Neural crest cell (in vitro differentiated cells): Measurements from ENCODE around the gene RNF150. TPM values are rescaled to one million over a fixed set of nuclear protein-coding genes. Genes with fewer than 3 reads are reported as not detected.

Experiments used
- DNase-seq: peaks from one replicate; pipeline ENCODE4 v3.0.0; 2021; ENCODE audit warnings: low read depth, mixed read lengths, low spot score
- H3K27ac Mint-ChIP-seq: one replicate; pipeline ENCODE4 v1.8.0; 2021; ENCODE audit warnings: mild to moderate bottlenecking, mixed read lengths; ENCODE audit not compliant: unreplicated experiment
- H3K27me3 Mint-ChIP-seq: 2 replicates; pipeline ENCODE4 v1.8.0; 2021; ENCODE audit warnings: low read depth, mild to moderate bottlenecking, mixed read lengths
- H3K36me3 Mint-ChIP-seq: 2 replicates; pipeline ENCODE4 v1.8.0; 2021; ENCODE audit warnings: low read depth, mild to moderate bottlenecking, mixed read lengths
- H3K4me1 Mint-ChIP-seq: 2 replicates; pipeline ENCODE4 v1.8.0; 2021; ENCODE audit warnings: mixed read lengths
- H3K4me3 Mint-ChIP-seq: one replicate; pipeline ENCODE4 v1.8.0; 2021; ENCODE audit warnings: mild to moderate bottlenecking, mixed read lengths
- H3K9me3 Mint-ChIP-seq: 2 replicates; pipeline ENCODE4 v1.8.0; 2021; ENCODE audit warnings: mixed read lengths
- CTCF ChIP-seq: fragments of 200-600 bp; sonication (generic); conservative IDR thresholded peaks from 2 replicates; pipeline ENCODE4 v1.5.0; 2021; ENCODE audit warnings: antibody characterized with exemption, mild to moderate bottlenecking
- total RNA-seq: library from RNA; stranded (reverse); gene quantifications from 2 replicates; pipeline ENCODE4 v1.2.1, GENCODE V29; 2021

RNF150 gene
- total RNA-seq, 1 donor from 2014 or later = 23.3 TPM

GRCh38 chr4:140884431-140885058, 248.7 kb downstream of the RNF150 start:
- Mint-ChIP-seq H3K27me3 (no peaks in the 10 kb centered on the region), H3K27ac (no peak overlapping the region), H3K36me3 (peaks cover 15% of the 10 kb centered on the region), H3K4me3 (no peak overlapping the region), H3K4me1 (peaks cover 6% of the 10 kb centered on the region), H3K9me3 (peaks cover 16% of the 10 kb centered on the region)
- peak; percentile 22 for DNase-seq
- peak; percentile 75 for TF ChIP-seq CTCF

DNA sequence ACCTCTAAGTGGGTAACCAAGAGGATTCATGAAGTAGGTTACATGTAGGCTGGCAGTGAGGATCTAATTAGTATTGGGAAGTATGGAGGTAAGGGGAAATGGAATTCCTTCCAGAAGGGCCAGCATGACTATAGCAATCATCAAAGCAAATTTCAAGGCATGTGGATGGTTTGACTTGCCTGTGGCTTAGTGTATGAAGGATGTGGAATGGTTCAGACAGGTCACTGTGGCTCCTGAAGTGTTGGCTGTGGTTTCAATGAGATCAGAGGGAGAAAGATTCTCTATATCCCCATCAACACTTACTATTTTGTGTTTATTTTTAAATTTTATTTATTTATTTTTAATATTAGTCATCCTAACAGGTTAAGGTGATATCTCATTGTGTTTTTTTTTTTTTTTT, 255.5 kb downstream of the RNF150 start:
- Mint-ChIP-seq H3K4me3 (no peak overlapping the region), H3K4me1 (peaks cover 5% of the 10 kb centered on the region), H3K27ac (no peak overlapping the region), H3K27me3 (no peaks in the 10 kb centered on the region), H3K9me3 (peaks cover 9% of the 10 kb centered on the region), H3K36me3 (peaks cover 14% of the 10 kb centered on the region)
- no peak for DNase-seq
- no peak for TF ChIP-seq CTCF

- H3K27ac Mint-ChIP-seq = no peak overlapping the region
Measured at GRCh38 chr4:140876615-140877364, 256.5 kb downstream of the RNF150 start.

GRCh38 chr4:140875746-140876452, 257.4 kb downstream of the RNF150 start:
- TF ChIP-seq CTCF = no peak
- Mint-ChIP-seq H3K27me3 (no peaks in the 10 kb centered on the region), H3K4me1 (peaks cover 5% of the 10 kb centered on the region), H3K27ac (no peak overlapping the region), H3K4me3 (no peak overlapping the region), H3K36me3 (peaks cover 11% of the 10 kb centered on the region), H3K9me3 (peaks cover 6% of the 10 kb centered on the region)
- DNase-seq = no peak

More at GRCh38 chr4:140876615-140877364, 256.5 kb downstream of the RNF150 start:
- no peak for TF ChIP-seq CTCF
- Mint-ChIP-seq H3K4me1 (peaks cover 5% of the 10 kb centered on the region), H3K27me3 (no peaks in the 10 kb centered on the region), H3K36me3 (peaks cover 14% of the 10 kb centered on the region), H3K9me3 (peaks cover 6% of the 10 kb centered on the region), H3K4me3 (no peak overlapping the region)
- DNase-seq = no peak

DNA sequence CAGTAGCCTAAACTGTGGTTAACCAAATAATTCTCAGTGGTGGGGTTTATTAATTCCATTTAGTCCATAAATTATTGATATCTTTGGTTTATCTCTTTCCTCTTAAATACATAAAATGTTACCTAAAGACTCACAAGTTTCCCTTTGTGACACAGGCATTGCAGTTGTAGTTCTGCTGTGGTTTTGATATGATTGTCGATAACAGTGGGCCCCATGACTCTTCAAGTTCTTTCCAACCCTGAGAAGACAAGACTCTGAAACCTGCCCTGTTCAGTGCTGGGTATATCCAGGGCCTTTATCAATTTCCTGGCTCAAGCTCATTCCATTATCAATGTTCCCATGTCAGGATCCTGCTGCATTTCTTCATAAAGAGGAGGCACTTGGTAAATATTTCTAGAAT, 259.2 kb downstream of the RNF150 start:
- Mint-ChIP-seq H3K36me3 (peaks cover 8% of the 10 kb centered on the region), H3K27ac (no peak overlapping the region), H3K4me3 (no peak overlapping the region), H3K9me3 (peaks cover 3% of the 10 kb centered on the region), H3K4me1 (peaks cover 5% of the 10 kb centered on the region), H3K27me3 (no peaks in the 10 kb centered on the region)
- no peak for DNase-seq
- no peak for TF ChIP-seq CTCF
